CD4-positive, alpha-beta T cell treated with Interleukin-15 for 1 hour (primary cell): ENCODE results near the gene PLK2.

Experiments
- DNase-seq: peaks from one replicate; pipeline ENCODE4 v3.0.0-alpha.2; 2020

The PLK2 gene

DNA sequence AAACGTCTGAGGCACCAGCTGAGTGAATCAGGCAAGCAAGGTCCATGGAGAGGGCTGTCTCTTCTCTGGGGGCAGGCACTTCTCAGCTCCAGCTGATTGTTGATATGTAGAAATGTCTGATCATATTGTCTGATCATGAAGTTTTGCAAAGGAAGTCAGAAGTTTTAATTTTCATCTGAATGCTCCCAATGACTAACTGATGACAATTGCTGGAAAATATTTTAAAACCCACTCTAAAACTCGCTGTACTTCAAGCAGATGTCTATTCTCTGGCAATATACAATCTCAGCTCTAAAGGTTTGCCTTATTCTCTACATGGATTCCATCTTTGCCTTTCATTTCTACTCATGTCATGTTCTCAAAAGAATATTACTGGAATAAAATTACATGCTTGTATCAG is 12.7 kb downstream of the PLK2 start:
- no peak for DNase-seq

DNA sequence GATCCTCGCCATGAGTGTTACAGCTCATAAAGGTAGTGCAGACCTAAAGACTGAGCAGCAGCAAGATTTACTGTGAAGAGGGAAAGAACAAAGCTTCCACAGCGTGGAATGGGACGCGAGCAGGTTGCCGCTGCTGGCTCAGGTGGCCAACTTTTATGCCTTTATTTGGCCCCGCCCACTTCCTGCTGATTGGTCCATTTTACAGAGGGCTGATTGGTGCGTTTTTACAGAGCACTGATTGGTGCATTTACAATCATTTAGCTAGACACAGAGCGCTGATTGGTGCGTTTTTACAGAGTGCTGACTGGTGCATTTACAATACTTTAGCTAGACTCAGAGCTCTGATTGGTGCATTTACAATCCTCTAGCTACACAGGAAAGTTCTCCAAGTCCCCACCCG is 13.9 kb downstream of the PLK2 start:
- no peak for DNase-seq

DNA sequence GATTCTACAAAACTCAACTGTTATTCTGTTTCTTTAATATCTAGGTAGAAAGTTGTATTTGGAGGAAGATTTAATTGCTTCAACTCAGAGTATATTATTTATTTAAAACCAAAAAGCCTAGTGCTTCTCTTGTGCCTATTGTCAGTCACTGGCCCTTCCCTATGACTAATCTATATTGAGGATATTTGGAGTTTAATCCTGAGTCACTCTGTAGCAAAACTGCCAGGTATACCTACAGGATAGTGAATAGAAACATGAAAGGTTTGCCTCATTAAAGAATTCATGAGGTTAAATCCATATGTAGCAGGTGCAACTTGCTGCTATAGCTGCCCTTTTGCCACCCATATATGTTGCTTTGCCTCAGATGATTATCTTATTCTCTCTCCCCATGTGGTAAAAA is 15.1 kb downstream of the PLK2 start:
- no peak for DNase-seq

DNA sequence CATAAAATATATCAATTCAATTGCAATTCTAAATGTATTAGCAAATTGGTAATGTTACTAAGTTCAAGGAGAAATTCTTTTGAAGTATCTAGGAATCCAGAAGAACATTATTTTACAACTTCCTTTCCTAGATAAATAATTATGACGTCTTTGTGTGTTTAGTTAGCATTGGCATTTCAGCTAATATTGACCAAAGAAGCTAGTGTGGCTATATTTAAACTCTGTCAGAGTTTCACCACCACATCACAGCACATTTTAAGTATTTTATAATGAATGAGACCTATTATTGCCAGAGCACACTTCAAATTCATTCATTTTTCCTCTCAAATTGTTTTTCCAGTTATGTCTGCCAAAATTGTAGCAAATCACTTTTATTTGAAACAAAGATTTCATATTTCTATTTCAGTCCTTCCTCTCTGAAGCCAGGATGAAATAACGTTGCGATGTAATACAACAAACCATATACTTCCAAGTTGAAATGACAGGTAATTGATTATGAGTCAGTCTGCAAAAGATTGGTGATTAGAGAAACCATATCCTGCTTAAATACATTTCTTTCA is 18.9 kb downstream of the PLK2 start:
- no peak for DNase-seq

DNA sequence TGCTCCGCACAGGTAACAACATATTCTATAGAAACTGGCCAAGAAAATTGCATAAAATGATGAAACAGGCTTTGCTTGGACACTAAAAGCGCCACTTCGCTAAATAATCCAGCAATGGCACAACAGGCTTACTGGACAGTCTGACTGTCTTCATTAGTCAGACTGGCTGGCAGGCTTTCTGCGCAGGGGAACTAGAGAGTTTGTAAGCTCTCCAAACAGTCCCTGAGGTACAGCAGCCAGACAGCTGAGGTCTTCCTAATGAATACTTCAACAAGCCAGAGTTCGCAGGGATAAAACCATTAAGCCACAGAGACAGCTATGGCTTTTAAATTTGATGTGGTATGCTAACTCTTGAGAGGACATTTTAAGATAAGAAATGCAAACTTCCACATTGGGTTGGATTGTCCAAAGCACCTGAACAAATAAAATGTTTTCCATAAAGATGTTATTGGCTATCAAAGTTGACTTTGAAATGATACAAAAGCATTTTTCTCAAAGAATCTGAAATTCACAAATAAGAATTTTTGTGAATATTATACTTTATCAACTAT is 20.7 kb downstream of the PLK2 start:
- DNase-seq, result no peak

DNA sequence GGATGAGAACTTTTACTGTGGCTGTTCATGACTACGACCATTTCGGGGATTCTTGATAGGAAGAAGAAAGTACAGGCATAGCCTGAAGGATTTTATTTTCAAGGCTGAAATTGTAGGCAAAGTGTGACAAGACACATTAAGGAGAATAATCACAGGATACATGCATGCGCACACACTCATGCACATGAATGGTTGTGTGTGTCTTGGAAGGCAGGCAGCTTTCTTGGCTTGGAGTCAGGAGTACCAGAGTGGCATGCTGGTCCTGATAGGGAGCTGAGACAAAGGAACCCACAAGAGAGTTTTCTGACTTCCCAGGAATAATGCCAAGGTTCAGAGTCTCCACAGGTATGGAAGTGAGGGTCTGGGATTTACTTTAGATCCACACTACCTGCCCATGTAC is 22.2 kb downstream of the PLK2 start:
- no peak for DNase-seq

DNA sequence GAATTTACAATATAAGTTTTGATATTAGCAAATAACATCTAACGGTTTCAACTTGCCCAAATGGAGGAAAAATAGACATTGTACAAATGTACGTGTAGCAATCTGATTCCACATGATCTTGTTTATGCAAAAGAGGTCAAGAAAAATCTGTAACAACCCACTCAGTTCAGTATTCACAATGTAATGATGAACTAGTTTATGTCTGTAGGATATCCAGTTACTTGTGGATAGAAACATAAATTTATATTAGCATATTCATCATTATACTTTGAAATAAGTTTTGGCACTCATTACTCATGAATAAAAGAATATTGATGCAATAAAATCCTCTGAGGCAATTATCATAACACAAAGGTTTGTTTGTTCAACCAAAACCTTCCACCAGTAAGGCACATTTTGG is 28.1 kb downstream of the PLK2 start:
- no peak for DNase-seq

DNA sequence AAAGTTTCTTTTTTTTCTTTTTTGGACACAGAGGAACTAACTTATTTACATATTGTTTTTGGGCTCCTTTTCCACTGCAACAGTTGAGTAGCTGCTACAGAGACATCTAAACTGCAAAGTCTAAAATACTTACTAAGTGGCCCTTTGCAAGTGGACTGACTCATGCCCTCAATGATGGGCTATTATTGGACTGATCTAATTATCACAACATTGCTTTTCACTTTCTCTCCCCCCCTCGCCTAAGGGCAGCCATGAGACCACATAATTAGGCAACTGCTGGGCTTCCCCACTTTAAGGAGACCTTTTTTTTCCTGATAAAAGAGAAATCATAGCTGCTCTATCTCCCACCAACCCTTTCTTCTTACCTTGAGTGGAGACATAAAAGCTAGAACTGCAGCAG is 47.0 kb downstream of the PLK2 start:
- no peak for DNase-seq

DNA sequence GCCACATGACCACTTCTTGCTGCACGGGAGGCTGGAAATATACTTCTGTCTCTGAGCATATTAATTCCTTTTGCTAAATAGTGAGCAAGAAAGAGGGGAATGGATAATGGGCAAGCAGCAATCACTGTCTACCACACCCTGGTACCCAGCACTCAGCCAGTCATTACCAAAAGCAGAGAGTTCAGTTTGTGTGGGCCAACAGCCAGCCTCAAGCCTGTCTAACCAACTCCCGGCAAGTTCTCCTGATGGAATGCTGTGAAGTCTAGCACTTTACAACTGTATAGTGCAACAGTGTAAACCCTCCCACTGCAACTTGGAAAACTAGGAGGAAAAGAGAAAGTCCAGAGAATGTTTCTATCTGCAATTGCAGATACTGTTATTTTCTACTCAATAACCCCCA is 47.8 kb downstream of the PLK2 start:
- DNase-seq, result no peak

DNA sequence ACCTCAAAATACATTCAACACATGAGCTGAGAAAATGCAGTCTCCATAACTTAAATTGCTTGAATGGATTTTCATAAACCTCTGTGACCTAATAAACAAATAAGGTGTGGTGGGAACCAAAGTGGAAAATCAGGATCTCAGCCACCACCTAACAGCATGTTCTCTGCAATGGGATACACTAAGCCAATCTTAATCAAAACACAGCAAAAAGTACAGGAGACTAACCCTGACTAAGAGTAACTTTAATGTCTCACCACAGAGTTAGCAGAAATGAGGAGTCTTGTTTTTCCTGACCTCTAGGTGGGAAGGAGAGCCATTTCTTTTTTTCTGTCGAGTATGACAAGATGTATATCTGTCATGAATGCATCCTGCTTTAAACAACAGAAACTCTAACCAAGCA is 48.5 kb downstream of the PLK2 start:
- no peak for DNase-seq

DNA sequence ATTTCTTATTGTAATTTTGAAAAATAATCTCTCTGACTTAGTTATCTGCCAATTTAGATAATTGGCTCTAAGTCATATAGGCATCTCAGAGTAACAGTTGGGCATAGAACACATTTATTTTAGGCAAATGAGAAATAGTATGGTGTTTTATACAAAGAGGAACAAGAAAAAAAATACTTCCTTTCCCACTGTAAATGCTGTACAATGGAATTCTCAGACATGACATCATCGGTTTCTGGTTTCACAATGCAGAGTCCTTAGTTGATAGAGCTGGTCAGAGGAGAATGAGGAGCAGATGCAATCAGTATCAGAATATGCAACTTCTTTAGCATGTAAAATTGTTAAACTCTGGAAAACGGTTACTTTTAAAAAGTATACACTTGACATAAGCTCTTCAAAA is 49.4 kb downstream of the PLK2 start:
- DNase-seq, result no peak

DNA sequence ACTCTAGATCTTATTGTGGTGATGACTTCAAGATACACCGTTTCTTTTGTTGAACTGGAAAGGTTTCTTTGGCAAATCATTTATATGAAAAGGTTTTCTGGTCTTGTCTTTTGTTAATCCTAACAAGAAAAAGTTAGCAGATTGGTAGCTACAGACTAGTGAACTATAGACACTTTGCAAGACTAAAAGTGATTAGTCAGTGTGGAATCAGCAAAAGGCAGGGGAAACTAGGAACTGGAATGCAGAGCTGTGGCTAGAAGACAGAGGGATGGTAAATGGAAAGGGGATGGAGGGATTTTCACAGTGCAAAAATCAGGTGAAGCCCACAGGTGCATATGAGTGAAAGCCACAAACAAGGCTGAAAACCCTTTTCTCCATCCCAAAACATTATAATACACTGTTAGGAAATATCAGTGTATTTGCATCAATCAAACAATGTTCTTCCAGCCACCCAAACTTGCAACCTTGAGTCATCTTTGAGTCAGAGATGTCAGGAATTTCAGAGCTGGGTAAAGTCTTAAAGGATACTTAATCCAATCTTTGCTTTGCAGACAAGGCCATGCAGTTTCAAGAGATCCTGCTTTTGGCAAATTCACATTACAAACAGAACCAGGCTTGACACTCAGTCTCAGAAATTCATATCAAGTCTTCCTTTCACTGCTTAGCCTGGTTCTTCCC is 52.7 kb downstream of the PLK2 start:
- no peak for DNase-seq

DNA sequence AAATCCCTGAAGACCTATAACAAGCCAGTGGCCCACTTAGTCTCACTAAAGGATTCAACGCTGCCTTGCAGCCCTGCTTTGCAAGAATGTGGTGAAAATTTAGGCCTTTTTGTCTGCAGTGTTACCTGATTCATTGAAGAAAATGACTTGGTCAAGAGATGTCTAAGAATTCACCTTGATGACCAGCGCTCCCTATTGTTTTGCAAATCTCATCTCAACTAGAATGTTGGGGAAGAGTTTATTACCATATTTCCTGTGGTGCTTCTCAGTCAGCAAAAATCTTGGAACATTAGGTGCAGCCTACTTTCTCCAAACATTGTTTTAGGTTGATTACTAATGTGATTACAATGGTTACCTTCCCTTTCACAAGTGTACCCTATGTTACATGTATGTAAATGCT is 53.5 kb downstream of the PLK2 start:
- DNase-seq, result no peak

DNA sequence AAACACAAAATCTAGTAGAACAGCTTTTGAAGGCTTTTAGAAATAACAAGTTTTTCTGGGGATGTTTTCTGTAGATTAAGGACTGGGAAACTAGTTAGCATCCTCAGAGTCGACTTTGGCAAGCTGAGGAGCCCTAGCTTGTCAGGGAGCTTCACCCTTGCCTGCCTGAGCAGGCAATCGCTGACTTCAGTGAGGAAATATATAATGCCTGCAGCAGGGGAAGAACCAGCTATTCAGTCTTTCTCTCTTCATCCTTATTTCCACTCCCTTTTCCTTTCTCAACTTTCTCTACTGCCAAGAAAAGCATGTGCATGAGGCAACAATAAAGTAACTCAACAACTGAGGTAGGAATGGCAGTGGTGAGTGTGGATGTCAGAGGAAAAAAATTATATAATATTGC is 54.7 kb downstream of the PLK2 start:
- no peak for DNase-seq

DNA sequence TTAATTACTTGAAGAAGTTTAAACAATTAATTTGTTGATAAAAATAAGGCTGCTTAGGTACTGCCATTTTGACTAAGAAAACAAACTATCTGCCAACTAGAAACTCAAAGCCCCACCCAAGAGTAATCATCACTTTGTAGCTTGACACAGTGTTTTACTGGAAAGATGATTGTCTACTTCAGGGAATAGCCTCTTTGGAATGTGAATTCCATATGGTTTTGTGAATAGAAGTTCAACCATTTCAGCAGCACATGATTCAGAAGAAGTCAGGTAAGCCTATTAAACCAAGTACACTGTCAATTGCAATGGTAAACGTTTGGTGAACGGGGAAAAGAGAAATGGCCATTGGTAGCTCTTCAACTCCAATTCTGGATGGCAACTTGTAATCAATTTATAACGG is 55.2 kb downstream of the PLK2 start:
- DNase-seq, result no peak
